ENCODE measurements around the gene HLF.

- TF ChIP-seq, protein P1, sequence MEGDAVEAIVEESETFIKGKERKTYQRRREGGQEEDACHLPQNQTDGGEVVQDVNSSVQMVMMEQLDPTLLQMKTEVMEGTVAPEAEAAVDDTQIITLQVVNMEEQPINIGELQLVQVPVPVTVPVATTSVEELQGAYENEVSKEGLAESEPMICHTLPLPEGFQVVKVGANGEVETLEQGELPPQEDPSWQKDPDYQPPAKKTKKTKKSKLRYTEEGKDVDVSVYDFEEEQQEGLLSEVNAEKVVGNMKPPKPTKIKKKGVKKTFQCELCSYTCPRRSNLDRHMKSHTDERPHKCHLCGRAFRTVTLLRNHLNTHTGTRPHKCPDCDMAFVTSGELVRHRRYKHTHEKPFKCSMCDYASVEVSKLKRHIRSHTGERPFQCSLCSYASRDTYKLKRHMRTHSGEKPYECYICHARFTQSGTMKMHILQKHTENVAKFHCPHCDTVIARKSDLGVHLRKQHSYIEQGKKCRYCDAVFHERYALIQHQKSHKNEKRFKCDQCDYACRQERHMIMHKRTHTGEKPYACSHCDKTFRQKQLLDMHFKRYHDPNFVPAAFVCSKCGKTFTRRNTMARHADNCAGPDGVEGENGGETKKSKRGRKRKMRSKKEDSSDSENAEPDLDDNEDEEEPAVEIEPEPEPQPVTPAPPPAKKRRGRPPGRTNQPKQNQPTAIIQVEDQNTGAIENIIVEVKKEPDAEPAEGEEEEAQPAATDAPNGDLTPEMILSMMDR (IDR thresholded peaks at IDR 0.05), result no peak
- TF ChIP-seq POLR2A (IDR thresholded peaks at IDR 0.05), result no peak
- no peak for TF ChIP-seq EP300 (IDR thresholded peaks at IDR 0.05)
Observed at GRCh38 chr17:55316499-55316898, 51.7 kb downstream of the HLF start.

All from ovary (tissue), 3 donors.